GM18517 (cell line): ENCODE results near the gene ZNF121.
"Not testable (repeated sequence)": the region's sequence is repeated elsewhere in the genome, so short reads cannot be mapped to it uniquely, and the experiment has no call there.

Experiments
- ATAC-seq: cut with Tn5 transposase; IDR thresholded peaks from one replicate; pipeline ENCODE4 v1.9.1; 2021; ENCODE audit warnings: mild to moderate bottlenecking, moderate library complexity; ENCODE audit not compliant: unreplicated experiment

ZNF121 gene

DNA sequence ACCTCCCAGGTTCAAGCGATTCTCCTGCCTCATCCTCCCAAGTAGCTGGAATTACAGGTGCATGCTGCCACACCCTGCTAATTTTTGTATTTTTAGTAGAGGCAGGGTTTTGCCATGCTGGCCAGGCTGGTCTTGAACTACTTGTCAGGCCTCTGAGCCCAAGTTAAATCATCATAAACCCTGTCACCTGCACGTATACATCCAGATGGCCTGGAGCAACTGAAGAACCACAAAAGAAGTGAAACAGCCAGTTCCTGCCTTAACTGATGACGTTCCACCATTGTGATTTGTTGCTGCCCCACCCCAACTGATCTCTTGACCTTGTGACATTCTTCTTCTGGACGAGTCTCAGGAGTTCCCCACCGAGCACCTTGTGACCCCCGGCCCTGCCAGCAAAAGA, 45.1 kb downstream of the ZNF121 start:
- not testable (repeated sequence) for ATAC-seq

DNA sequence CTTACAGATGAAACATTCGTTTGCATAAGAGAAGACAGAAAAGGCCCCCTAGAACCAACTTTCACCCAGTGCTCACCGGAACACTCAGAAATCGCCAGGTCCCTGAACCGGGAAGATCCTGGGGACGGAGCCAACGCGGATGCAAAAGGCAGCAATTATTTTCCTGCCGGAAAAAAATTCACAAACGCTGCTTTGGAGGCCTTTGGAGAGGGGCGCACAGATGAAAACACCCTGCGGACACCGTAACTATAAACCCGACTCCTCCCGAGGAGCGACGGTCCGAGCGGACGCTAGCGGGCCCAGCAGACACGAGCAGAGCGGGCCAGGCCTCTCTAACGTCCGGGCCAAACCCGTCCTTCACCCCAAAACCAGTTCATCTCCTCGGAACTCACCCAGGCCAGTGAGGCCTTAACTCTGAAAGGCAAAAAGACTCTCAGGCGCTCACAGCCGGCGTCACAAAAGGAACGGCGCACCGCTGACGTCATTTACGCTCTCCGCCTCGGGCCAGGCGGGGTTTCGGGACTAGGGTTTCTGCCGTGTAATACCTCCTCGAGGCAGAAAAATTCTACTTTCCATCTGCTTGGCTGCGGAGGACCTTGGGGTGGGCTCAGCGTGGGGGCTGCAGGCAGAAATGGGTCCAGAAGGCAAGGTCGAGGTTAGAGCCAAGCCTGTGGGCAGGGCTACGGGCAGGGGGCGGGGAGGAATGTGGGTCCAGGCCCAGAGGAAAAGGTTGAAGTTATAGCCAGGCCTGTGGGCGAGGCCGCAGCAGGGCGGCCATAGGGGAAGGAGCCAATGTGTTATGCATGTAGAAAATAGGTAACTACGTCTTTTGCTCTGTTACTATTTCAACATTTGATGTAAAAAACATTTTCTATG, 45.9 kb downstream of the ZNF121 start, which contains the start of gene ZNF426:
Gene ZNF426, minus strand, starts transcription at position 463 of the 876 bp plus-strand sequence. CDS start 2,413 bp downstream, outside the sequence.
- peak; percentile 67 for ATAC-seq

DNA sequence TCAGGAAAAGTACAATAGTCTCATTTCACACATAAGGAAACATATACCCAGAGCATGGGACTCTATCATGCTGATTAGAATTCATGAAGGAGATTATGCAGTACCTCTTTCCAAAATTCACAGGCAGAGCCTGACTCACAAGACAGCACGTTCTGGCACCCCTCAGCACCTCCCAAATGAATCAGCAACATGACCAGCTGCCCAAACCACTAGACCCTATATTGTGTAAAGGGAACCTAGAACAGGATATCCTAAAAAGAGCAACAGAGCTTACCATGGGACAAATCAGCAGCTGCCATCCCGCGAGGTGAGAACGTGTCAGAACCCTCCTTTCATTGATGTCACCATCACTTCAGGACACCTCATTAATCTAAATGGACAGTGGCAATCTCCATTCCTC, 48.4 kb downstream of the ZNF121 start:
- no peak for ATAC-seq

DNA sequence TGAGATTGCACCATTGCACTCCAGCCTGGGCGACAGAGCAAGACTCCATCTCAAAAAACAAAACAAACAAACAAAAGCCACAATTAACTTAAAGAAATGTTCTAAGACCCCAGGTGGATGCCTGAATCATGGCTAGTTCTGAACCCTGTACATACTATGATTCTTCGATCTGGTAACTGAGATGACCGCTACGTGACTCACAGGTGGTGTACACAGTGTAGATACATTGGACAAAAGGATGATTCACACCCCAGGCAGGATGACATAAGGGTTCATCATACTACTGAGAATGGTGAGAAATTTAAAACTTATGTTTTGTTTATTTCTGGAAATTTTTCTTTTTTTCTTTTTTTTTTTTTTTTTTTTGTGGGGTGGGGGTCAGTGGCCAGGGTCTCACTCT, 52.4 kb downstream of the ZNF121 start:
- ATAC-seq, result no peak

DNA sequence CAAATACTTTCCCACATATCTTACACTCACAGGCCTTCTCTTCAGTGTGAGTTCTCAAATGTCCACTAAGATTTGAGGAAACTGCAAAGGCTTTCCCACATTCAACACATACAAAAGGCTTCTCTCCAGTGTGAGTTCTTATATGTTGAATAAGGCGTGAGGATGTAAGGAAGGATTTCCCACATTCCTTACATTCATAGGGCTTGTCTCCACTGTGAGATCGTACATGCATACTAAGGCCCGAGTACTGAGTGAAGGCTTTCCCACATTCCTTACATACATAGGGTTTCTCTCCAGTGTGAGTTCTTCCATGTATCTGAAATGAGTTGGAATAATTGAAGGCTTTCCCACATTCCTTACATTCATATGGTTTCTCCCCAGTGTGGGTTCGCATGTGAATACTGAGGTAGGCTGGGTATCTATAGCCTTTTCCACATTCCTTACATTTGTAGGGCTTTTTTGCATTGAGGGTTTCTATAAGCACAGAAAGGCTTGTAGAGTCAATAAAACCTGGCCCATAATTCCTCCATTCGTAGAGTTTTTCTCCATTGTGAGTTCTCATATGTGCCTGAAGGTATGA, 55.5 kb downstream of the ZNF121 start:
- ATAC-seq, result no peak

DNA sequence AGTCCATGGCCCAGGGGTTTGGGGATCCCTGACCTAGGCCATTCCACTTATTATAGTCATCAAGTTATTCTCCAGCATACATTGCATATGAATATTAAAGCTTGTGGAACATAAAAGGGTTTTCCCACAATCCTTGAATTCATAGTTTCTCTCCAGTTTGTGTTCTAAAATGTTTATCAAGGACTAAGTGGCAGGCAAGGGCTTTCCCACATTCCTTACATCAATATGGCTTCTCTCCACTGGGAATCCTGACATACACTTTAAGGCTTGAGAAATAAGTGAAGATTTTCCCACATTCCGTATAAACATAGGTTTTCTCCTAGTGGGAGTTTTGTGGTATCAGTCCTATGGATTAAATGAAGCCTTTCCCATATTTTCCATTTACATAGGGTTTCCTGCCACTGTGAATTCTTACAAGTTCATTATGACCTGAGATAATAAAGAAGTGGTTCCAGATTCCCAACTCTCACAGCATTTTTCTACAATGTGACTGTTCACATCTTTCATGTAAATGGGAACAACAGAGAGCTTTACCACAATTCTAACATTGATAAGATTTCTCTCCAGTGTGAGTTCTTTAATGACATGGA, 60.3 kb downstream of the ZNF121 start:
- no peak for ATAC-seq
